NCI-H1092 (cell line): ENCODE results near the gene TSPAN18.

ENCODE experiments used
- DNase-seq: peaks from one replicate; lab custom pipeline; 2025; lab: John Stamatoyannopoulos, UW

Gene TSPAN18

DNA sequence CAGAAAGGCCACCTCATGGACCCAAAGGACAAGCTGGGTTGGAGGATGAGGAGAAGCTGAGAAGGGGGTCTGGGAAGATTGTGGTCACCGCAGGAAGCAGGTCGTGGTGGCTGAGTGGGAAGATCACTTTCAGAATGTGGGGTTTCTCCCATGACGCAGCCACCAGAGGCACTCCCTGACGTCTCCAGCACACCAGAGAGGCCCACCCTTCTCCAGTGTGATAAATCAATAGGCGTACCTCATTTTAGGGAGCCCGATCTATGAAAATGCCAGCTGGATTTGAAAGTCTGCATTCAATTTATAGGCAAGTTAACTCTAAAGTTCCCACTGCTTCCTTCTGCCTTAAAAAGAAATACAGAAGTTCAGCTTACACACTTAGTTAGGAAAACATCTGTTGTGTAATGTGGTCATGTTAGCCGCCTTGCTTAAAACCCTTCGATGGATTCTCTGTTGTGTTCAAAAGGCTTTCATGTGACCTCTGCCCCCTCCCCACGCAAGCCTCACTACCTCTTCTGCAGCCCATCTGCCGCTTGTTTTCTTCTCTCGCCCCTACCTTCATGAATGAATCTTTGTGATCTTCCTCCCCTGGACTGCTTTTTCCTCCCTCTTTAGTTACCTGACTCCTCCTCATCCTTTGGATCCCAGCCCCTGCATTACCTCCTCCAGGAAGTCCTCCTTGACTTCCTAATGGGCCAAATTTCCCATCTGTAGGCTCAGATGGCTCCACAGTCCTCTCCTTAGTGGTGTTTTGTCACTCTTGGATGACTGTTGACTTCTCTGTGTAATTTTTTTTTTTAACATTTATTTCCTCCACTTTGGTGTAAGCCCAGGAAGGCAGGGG lies 10.7 kb downstream of the TSPAN18 start:
- no peak for DNase-seq

GRCh38 chr11:44738791-44739190 lies 12.0 kb downstream of the TSPAN18 start:
- DNase-seq = no peak

GRCh38 chr11:44740967-44741366 lies 14.2 kb downstream of the TSPAN18 start:
- DNase-seq = no peak

GRCh38 chr11:44741976-44742375 lies 15.2 kb downstream of the TSPAN18 start:
- no peak for DNase-seq

DNA sequence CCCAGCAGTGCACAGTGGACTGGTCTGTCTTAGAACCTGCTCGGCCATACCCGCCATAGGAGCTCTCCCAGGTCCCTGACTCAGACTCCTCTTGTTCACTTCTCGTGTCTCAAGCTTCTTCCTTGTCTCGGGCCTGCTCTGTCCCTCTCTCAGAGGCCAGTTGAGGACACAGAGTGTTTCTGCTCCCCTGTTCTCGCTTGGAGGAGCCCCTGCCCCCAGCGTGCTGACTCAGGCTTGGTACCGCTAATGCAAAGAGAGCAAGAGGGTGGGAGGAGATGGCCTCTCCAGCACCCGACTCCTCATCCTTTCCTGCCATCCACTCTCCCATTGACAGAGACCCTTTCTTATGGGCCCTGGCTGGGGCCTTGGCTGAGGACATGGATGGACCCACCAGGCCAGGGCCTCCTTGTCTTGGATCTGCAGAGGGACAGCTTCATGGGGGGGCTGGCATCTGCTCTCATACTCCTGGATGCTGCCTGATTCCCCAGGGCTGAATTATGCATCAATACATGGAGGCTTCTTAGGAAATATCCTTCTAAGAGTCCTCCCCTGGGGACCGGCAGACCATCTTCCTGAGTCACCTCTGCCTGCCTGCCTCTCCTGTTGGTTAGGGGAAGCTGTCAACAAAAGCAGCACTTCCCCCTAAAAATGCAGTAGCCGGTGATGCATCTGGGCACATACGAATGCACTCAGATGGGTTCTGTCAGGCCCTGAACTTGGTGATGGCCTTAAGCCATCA lies 15.9 kb downstream of the TSPAN18 start:
- DNase-seq = no peak

DNA sequence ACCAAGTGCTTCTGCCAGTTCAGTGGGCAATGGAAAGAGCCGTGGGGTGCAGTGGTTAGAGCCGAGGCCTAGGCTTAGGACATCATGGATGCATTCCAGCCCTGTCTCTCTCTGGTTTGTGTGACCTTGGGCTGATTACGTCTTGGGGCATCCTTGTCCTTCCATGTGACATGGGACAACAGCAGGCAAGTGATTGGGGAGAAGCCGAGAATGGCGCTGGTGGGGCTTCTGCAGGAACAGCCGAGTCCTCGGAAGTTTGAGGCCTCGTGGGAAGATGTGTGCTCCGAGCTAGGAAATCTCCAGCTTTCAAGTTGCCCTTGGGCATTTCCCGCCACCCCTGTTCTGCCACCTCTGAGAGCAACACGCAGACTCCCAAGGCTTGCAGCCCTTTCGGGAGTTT lies 16.6 kb downstream of the TSPAN18 start:
- DNase-seq = no peak

GRCh38 chr11:44743959-44744557 lies 17.3 kb downstream of the TSPAN18 start:
- DNase-seq = no peak

GRCh38 chr11:44746894-44747293 lies 20.1 kb downstream of the TSPAN18 start:
- no peak for DNase-seq

DNA sequence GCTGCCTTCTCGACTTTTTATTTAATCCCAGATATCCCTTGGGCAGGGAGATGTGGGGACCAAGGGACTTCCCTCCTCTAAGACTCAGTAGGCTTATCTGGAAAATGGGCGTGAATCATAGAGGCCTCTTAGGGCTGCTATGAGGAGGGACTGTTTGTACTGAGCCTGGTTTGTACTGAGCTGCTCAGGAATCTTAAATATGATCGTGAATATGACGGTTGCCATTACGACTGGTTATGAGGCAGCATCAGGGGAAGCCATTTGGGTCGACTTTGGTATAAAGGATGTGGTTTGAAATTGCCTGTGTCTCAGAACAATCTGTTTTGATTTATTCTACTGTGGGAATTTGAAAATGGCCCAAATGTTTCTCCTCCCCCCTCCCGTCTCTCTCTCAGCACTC lies 20.6 kb downstream of the TSPAN18 start:
- no peak for DNase-seq

- DNase-seq = no peak
Observed at GRCh38 chr11:44747836-44748235, 21.1 kb downstream of the TSPAN18 start.

DNA sequence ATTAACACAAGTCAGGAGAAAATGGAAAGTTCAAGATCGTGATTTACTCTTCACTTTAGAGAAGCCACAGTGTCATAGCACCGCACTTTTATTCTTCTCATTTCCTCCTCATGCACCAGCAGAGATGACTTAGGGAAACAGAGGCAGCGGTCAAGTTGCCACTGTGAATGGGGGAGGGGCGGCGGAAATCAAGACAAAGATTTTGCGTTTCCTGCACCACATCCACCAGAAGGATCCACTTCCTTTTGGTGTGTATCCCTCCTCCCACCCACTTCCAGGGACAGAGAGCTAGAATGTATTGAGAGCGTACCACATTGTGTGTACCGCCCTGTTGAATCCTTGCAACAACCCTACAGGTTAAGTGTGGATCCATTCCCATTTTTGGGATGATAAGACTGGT lies 21.8 kb downstream of the TSPAN18 start:
- DNase-seq = no peak

DNA sequence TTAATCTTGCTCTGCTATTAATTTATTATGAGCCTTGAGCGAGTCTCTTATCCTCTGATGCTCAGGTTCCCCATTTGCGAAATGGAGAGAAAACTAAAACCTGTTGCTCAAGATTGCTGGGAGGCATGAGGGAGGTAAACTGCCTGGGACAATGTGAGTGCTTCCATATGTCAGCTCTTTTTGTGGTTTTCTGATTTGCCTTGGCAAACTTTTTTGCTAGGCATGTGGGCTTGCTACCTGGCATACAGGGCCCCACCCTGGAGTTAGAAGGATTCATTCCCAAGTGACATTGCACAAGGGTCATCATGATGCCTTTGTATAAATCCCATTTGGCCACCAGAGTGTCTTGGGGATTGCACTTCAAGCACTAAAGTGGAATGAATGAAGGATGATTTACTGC lies 22.4 kb downstream of the TSPAN18 start:
- DNase-seq = no peak

DNA sequence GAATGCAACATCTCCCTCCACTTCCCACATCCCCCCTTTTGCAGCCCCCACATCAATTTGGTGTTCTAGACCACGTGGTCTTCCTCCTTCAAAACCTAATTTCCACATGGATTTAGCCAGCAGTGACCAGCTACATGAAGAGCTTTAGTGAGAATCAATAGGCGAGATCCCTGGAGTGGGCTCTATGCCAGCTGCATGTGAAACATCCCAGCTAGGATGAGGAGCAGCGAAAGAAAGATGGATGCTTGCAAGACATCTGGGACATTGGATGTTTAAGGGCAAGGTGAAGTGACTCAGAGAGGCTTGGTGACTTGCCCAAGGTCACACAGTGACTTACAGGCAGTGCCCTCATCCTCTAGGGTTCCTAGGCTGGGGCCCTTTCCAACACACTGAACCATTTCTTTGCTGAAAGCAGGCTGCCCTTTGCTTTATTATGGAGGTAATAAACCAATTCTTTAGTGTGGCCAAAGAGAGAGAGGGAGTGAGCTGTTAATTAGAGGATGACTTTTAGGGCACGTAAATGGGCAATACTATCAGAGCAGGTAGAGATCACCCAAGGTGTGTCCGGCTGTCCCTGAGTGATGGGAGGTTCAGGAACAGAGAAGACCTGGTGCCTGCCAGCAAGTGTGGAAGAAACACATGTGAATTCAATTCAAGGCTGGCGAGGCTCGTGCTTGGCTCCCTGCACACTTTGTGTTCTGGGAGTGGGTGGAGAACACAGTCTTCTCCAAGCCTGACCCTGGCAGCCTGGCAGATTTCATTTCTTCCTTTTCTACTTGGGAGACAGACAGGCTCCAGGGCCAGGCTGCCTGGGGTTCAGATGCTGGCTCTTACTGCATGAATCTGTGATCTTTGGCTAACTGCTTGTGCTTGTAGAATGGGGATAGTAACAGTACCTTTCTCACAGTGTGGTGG lies 24.0 kb downstream of the TSPAN18 start:
- DNase-seq = no peak

DNA sequence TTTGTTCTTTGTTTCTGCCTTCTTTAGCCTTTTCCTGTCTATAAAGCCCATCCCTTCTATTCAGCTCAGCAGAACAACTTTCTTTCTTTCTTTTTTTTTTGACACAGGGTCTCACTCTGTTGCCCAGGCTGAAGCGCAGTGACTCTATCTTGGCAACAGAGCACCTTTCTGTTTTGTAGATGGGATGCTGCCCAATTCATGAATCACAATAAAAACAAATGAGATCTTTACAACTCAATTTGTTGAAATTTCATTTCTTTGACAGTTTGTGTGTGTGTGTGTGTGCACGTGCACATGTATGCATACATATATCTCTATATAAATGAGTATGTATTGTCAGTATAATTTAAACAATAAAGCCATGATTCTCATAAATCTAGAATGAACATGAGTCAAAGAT lies 25.5 kb downstream of the TSPAN18 start:
- no peak for DNase-seq

- DNase-seq = no peak
Observed at GRCh38 chr11:44752713-44753112, 26.0 kb downstream of the TSPAN18 start.

DNA sequence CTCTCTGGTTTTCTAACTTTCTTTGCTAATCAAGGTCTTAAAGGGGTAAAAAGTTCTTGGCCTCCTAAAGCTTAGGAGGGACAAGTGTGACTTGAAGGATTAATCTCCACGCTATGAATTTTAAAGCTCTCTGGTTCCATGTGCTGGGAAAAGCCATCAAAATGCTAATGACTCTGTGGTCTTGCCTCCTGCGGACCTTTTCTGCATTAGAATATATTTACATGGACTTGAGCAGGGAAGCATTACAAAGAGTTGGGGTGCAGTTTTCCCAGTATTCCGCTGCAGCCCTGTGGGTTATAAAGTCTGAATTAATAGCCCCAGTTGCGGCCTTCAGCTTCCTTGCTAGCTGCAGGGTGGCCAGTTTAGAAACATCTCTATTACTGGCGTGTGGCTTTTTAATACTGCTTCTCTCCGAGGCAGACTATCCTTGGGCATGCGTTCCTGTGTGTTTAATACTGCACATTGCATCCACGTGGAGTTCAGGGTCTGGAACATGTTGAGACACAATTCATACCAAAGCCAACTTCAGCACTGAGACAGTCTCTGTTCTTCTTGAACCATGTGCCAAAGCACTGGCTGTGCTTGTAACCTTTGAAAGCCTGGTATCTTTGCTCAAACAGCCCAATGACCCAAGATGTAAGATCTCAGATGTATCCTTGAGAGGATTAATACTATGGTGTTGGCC lies 27.3 kb downstream of the TSPAN18 start:
- DNase-seq = no peak

- peak; percentile 68 for DNase-seq
Observed at GRCh38 chr11:44754876-44755555, 28.3 kb downstream of the TSPAN18 start.

DNA sequence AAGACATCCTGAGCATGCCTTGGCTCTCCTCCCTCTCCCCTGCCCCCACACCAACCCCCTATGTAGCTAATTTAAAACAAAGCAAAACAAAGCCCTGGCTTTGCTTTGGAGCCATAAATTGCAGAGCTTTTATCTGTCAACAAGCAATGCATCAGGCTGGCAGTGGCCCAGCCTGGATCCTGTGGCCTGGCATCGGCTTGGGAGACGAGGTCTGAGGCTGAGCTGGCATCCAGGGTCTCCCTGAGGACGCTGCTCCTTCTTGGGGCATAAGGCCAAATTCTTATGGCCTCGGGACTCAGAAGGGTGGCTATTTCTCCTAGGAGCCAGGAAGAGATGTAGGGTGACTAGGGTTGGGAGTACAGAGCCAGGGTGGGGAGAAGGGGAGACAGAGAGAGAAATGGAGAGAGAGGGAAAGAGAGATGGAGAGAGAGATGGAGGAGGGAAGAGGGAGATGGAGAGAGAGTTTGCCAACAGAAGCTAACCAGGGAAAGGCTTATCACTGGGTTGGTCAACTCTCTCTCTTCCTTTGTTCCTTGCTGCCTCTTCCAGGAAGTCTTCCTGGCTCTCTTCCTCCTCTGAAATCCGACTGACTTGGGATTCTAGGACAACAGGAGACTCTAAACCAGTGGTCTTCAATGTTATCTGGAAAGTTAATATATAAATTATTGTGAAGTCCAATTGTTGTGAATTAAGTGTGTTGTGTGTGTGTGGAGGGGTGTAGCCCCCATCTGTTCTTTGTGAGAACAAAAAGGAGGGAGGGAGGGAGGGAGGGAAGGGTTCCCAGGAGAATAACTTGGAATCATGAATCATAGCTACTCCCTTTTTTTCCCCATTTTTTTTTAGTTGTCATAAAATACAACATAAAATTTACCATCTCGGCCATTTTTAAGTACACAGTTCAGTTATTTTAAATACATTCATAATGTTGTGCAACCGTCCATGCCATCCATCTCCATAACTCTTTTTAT lies 29.1 kb downstream of the TSPAN18 start:
- DNase-seq = peak; percentile 68

GRCh38 chr11:44758983-44759382 lies 32.2 kb downstream of the TSPAN18 start:
- DNase-seq = no peak
